T-cell (primary cell): Measurements from ENCODE around the gene WDR45B. TPM values are rescaled to one million over a fixed set of nuclear protein-coding genes. Genes with fewer than 3 reads are reported as not detected.

Source experiments
- ATAC-seq, 4 experiments: fragments of 200-7000 bp in 3 of 4; fragments of 150-1000 bp in 1 of 4; cut with Tn5 transposase; replicated peaks in 1 of 4; 1 replicate in 3 of 4; 2 replicates in 1 of 4; pipeline ENCODE4 v1.10.0; 2021; ENCODE audit warnings: moderate library complexity in 3 of 4, mild to moderate bottlenecking in 2 of 4, moderate number of reproducible peaks in 1 of 4
- CTCF ChIA-PET, 2 donors: fragments of 300-600 bp; sonication (Branson Sonifier 250); formaldehyde crosslinking; loops; one replicate each; lab custom pipeline; 2022; ENCODE audit warnings: antibody characterized with exemption in 2 of 2; lab: Charles Lee
- POLR2A ChIA-PET, 2 donors: fragments of 300-600 bp; sonication (Branson Sonifier 250); formaldehyde crosslinking; loops; one replicate each; lab custom pipeline; 2022; ENCODE audit warnings: antibody characterized with exemption in 2 of 2; lab: Charles Lee
- DNase-seq, 35 experiments: peaks; one replicate each; pipeline versions ENCODE4 v3.0.0 to v3.0.0-alpha.2; 2013 to 2023
- H3K27ac ChIP-seq: one replicate; pipeline ENCODE4 v1.5.1; 2013; ENCODE audit warnings: low read length
- H3K27me3 ChIP-seq, 2 experiments: replicated peaks in 1 of 2; 1 replicate in 1 of 2; 2 replicates in 1 of 2; pipeline versions ENCODE4 v1.6.1 to v1.7.0; 2013; ENCODE audit warnings: low read length in 1 of 2, mixed read lengths in 1 of 2; ENCODE audit not compliant: control insufficient read depth in 2 of 2, insufficient read depth in 2 of 2; ENCODE audit errors: extremely low read depth in 1 of 2
- H3K36me3 ChIP-seq, 2 donors: 1 replicate in 1 of 2; 2 replicates in 1 of 2; pipeline versions ENCODE4 v1.6.1 to v1.7.0; 2013; ENCODE audit warnings: low read length in 1 of 2; ENCODE audit not compliant: control insufficient read depth in 2 of 2, insufficient read depth in 1 of 2; ENCODE audit errors: extremely low read depth in 1 of 2
- H3K4me1 ChIP-seq, 2 experiments: 1 replicate in 1 of 2; 2 replicates in 1 of 2; pipeline versions ENCODE4 v1.6.1 to v1.7.0; 2013; ENCODE audit warnings: low read length in 2 of 2, mixed read lengths in 1 of 2; ENCODE audit not compliant: insufficient read depth in 2 of 2, control insufficient read depth in 1 of 2; ENCODE audit errors: extremely low read depth in 1 of 2
- H3K4me3 ChIP-seq, 2 donors: 1 replicate in 1 of 2; 2 replicates in 1 of 2; pipeline versions ENCODE4 v1.5.1 to v1.7.0; 2013; ENCODE audit warnings: mild to moderate bottlenecking in 2 of 2, low read length in 1 of 2, moderate library complexity in 1 of 2; ENCODE audit not compliant: control insufficient read depth in 1 of 2; ENCODE audit errors: extremely low read depth in 1 of 2
- H3K9me3 ChIP-seq: 2 replicates; pipeline ENCODE4 v1.7.0; 2013
- H3K27ac Mint-ChIP-seq, 2 donors: one replicate each; pipeline ENCODE4 v1.8.0; 2020 to 2021; ENCODE audit warnings: mild to moderate bottlenecking in 2 of 2, mixed read lengths in 2 of 2
- H3K27me3 Mint-ChIP-seq, 2 donors: one replicate each; pipeline ENCODE4 v1.8.0; 2021 to 2022; ENCODE audit warnings: mixed read lengths in 2 of 2
- H3K36me3 Mint-ChIP-seq: one replicate; pipeline ENCODE4 v1.8.0; 2021; ENCODE audit warnings: mixed read lengths
- H3K4me1 Mint-ChIP-seq, 3 donors: one replicate each; pipeline ENCODE4 v1.8.0; 2020 to 2022; ENCODE audit warnings: mixed read lengths in 3 of 3, mild to moderate bottlenecking in 1 of 3
- H3K4me3 Mint-ChIP-seq, 3 donors: one replicate each; pipeline ENCODE4 v1.8.0; 2020 to 2022; ENCODE audit warnings: mild to moderate bottlenecking in 3 of 3, mixed read lengths in 3 of 3, moderate library complexity in 3 of 3
- H3K9me3 Mint-ChIP-seq, 3 donors: one replicate each; pipeline ENCODE4 v1.8.0; 2020 to 2022; ENCODE audit warnings: mixed read lengths in 3 of 3
- WGBS: methylation state at CpG from one replicate; pipeline ENCODE4 v1.1.5; 2013; ENCODE audit warnings: missing lambda C conversion rate; ENCODE audit not compliant: insufficient coverage; 5-methylcytosine and 5-hydroxymethylcytosine counted together
- total RNA-seq, 35 experiments: library from RNA in 6 of 35; stranded (reverse) in 6 of 35; fragments of 120-200 nt in 1 of 35; gene quantifications; one replicate each; pipeline versions ENCODE4 v1.2.1 to v1.2.4 and lab custom pipeline; 2013 to 2026

WDR45B gene
- total RNA-seq, 5 donors from 2014 or later (not counting 1 experiment from before 2014, with no cell fraction given) = 57.3 to 81.5 (median 59.4) TPM

DNA sequence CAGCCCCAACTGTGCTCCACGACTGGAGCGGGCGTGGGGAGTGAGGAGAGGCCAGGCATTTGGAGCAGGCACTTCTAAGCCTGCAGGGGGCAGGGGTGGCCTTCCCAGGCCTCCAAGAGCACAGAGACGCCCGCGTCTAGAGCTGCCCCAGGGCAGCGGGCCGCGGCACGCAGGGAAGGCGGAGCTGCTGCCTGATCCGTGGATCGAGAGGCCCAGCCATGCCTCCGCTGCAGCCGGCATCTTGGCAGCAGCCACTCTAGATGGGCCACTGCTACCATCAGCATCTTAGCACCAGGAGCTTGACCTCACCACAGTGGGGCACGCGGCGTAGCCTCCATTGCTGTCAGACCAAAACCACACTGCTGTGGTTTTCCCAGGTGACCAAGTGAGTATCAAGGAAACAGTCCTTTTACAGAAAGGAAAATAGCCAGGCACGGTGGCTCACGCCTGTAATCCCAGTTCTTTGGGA lies 20.4 kb upstream of the WDR45B start:
- H3K9me3 Mint-ChIP-seq = no peaks in the 10 kb centered on the region
- 38% methylated on average over 17 of the region's 20 CpGs for WGBS

GRCh38 chr17:82668024-82668630 lies 19.9 kb upstream of the WDR45B start:
- Histone ChIP-seq H3K9me3 (no peaks in the 10 kb centered on the region), H3K36me3 (no peaks in the 10 kb centered on the region), H3K4me1 (peaks cover 0 to 5% of the 10 kb centered on the region in 2 experiments), H3K27me3 (no peaks in the 10 kb centered on the region), H3K4me3 (no peak overlapping the region), H3K27ac (no peak overlapping the region)
- Mint-ChIP-seq H3K4me3 (no peak overlapping the region), H3K27me3 (no peaks in the 10 kb centered on the region), H3K27ac (no peak overlapping the region), H3K9me3 (no peaks in the 10 kb centered on the region), H3K4me1 (peaks cover 5 to 13% (median 10%) of the 10 kb centered on the region in 3 donors), H3K36me3 (peaks cover 3% of the 10 kb centered on the region)
- ChIA-PET POLR2A (no interaction called here), CTCF (interaction anchor here in 1 of 2 donors (0.5 to 1.4 kb wide), 2 partner anchors 104 to 114 kb away, joined by 3 read pairs; no protein-coding TSS in a partner anchor)
- WGBS = 77% methylated on average over 9 of the region's 16 CpGs
- DNase-seq = no peak
- ATAC-seq = peak in 2 of 4 experiments; percentile 12 to 22

More for the DNA sequence above, 20.4 kb upstream of the WDR45B start:
- ChIA-PET CTCF (interaction anchor here in 1 of 2 donors (1.4 kb wide), 1 partner anchor 113 kb away, joined by 3 read pairs; no protein-coding TSS in a partner anchor), POLR2A (no interaction called here)
- H3K4me1 ChIP-seq = peaks cover 0 to 5% of the 10 kb centered on the region in 2 experiments
- H3K27me3 ChIP-seq = no peaks in the 10 kb centered on the region
- H3K36me3 ChIP-seq = no peaks in the 10 kb centered on the region
- H3K4me3 Mint-ChIP-seq = no peak overlapping the region
- H3K4me1 Mint-ChIP-seq = peaks cover 5 to 13% (median 12%) of the 10 kb centered on the region in 3 donors
- no peak overlapping the region for H3K27ac ChIP-seq
- peaks cover 3% of the 10 kb centered on the region for H3K36me3 Mint-ChIP-seq
- no peaks in the 10 kb centered on the region for H3K9me3 ChIP-seq
- peak; percentile 77 to 92 (median 80) for ATAC-seq
- no peak overlapping the region for H3K4me3 ChIP-seq
- peak in 25 of 35 experiments; percentile 6 to 51 (median 30) for DNase-seq
- H3K27ac Mint-ChIP-seq = no peak overlapping the region
- H3K27me3 Mint-ChIP-seq = no peaks in the 10 kb centered on the region

GRCh38 chr17:82667668-82668000 lies 19.4 kb upstream of the WDR45B start:
- Histone ChIP-seq H3K36me3 (no peaks in the 10 kb centered on the region), H3K27me3 (no peaks in the 10 kb centered on the region), H3K27ac (no peak overlapping the region), H3K4me3 (no peak overlapping the region), H3K4me1 (peaks cover 0 to 5% of the 10 kb centered on the region in 2 experiments), H3K9me3 (no peaks in the 10 kb centered on the region)
- DNase-seq (no peak), ATAC-seq (no peak)
- CTCF ChIA-PET = interaction anchor here in 1 of 2 donors (0.5 to 1.4 kb wide), 2 partner anchors 105 to 114 kb away, joined by 3 read pairs; no protein-coding TSS in a partner anchor
- Mint-ChIP-seq H3K36me3 (peaks cover 3% of the 10 kb centered on the region), H3K9me3 (no peaks in the 10 kb centered on the region), H3K4me3 (no peak overlapping the region), H3K4me1 (peaks cover 5 to 13% (median 10%) of the 10 kb centered on the region in 3 donors), H3K27me3 (no peaks in the 10 kb centered on the region), H3K27ac (no peak overlapping the region)
- WGBS = 92% methylated on average over 15 of the region's 15 CpGs
- POLR2A ChIA-PET = no interaction called here

GRCh38 chr17:82666931-82667667 lies 18.9 kb upstream of the WDR45B start:
- ChIA-PET POLR2A (no interaction called here), CTCF (no interaction called here)
- no peaks in the 10 kb centered on the region for H3K9me3 ChIP-seq
- no peaks in the 10 kb centered on the region for H3K27me3 ChIP-seq
- H3K4me3 ChIP-seq = no peak overlapping the region
- 92% methylated on average over 28 of the region's 28 CpGs for WGBS
- Mint-ChIP-seq H3K27me3 (no peaks in the 10 kb centered on the region), H3K27ac (no peak overlapping the region), H3K4me3 (no peak overlapping the region), H3K9me3 (no peaks in the 10 kb centered on the region), H3K36me3 (peaks cover 3% of the 10 kb centered on the region), H3K4me1 (peaks cover 5 to 13% (median 10%) of the 10 kb centered on the region in 3 donors)
- peaks cover 0 to 5% of the 10 kb centered on the region in 2 experiments for H3K4me1 ChIP-seq
- H3K27ac ChIP-seq = no peak overlapping the region
- no peak for DNase-seq
- ATAC-seq = no peak
- H3K36me3 ChIP-seq = no peaks in the 10 kb centered on the region

GRCh38 chr17:82665891-82666290 lies 17.6 kb upstream of the WDR45B start:
- no peaks in the 10 kb centered on the region for H3K27me3 ChIP-seq
- 98% methylated on average over 6 of the region's 6 CpGs for WGBS
- peaks cover 0 to 3% of the 10 kb centered on the region in 2 donors for H3K36me3 ChIP-seq
- peaks cover 0 to 5% of the 10 kb centered on the region in 2 experiments for H3K4me1 ChIP-seq
- no peak overlapping the region for H3K4me3 ChIP-seq
- POLR2A ChIA-PET = no interaction called here
- CTCF ChIA-PET = no interaction called here
- Mint-ChIP-seq H3K4me3 (no peak overlapping the region), H3K4me1 (peaks cover 5 to 8% (median 6%) of the 10 kb centered on the region in 3 donors), H3K36me3 (peaks cover 3% of the 10 kb centered on the region), H3K27me3 (no peaks in the 10 kb centered on the region), H3K9me3 (no peaks in the 10 kb centered on the region), H3K27ac (no peak overlapping the region)
- no peak overlapping the region for H3K27ac ChIP-seq
- DNase-seq (no peak), ATAC-seq (no peak)
- no peaks in the 10 kb centered on the region for H3K9me3 ChIP-seq

GRCh38 chr17:82665217-82665616 lies 17.0 kb upstream of the WDR45B start:
- Mint-ChIP-seq H3K9me3 (no peaks in the 10 kb centered on the region), H3K4me1 (peaks cover 5 to 6% (median 5%) of the 10 kb centered on the region in 3 donors), H3K4me3 (no peak overlapping the region), H3K36me3 (peaks cover 3% of the 10 kb centered on the region), H3K27me3 (no peaks in the 10 kb centered on the region), H3K27ac (no peak overlapping the region)
- CTCF ChIA-PET = no interaction called here
- H3K27ac ChIP-seq = no peak overlapping the region
- peaks cover 0 to 5% of the 10 kb centered on the region in 2 experiments for H3K4me1 ChIP-seq
- 77% methylated on average over 3 of the region's 11 CpGs for WGBS
- no peak overlapping the region for H3K4me3 ChIP-seq
- peaks cover 0 to 3% of the 10 kb centered on the region in 2 donors for H3K36me3 ChIP-seq
- POLR2A ChIA-PET = no interaction called here
- no peaks in the 10 kb centered on the region for H3K9me3 ChIP-seq
- no peaks in the 10 kb centered on the region for H3K27me3 ChIP-seq
- no peak for ATAC-seq
- no peak for DNase-seq
